Eye (tissue), 1 donor: ENCODE results near the gene TRAPPC13.
"Not testable (repeated sequence)": the region's sequence is repeated elsewhere in the genome, so short reads cannot be mapped to it uniquely, and the experiment has no call there.

Source experiments
- DNase-seq: peaks from one replicate; pipeline ENCODE4 v3.0.0-alpha.2; 2015

Gene TRAPPC13

GRCh38 chr5:65624571-65625555, at the start of gene TRAPPC13, which contains the start of gene SHLD3:
Gene TRAPPC13 (plus strand): TSS chr5:65625027. CDS start chr5:65625061, 34 bp downstream.
Gene SHLD3 (plus strand): TSS chr5:65625027. CDS start chr5:65629588, 4,561 bp downstream.
- DNase-seq, result peak; percentile 98

- peak; percentile 9 for DNase-seq
These were observed 47.7 kb upstream of the TRAPPC13 start for GRCh38 chr5:65577141-65577540.

- no peak for DNase-seq
These were observed 36.1 kb upstream of the TRAPPC13 start for GRCh38 chr5:65588694-65589093.

- not testable (repeated sequence) for DNase-seq
These were observed 23.1 kb upstream of the TRAPPC13 start for GRCh38 chr5:65601761-65602160.

- DNase-seq, result no peak
These were observed 13.3 kb upstream of the TRAPPC13 start for GRCh38 chr5:65611524-65611923.

- DNase-seq, result no peak
These were observed 12.4 kb upstream of the TRAPPC13 start for GRCh38 chr5:65612298-65612907.

GRCh38 chr5:65620021-65620420, 4.8 kb upstream of the TRAPPC13 start:
- DNase-seq, result no peak

GRCh38 chr5:65621961-65622360, 2.9 kb upstream of the TRAPPC13 start:
- DNase-seq, result not testable (repeated sequence)

- peak; percentile 37 for DNase-seq
These were observed 1.3 kb upstream of the TRAPPC13 start for GRCh38 chr5:65623482-65623881.

GRCh38 chr5:65624025-65624570, 729 bp upstream of the TRAPPC13 start, which contains the start of gene TRIM23:
Gene TRIM23 (minus strand): TSS chr5:65624333. CDS start chr5:65624274, 59 bp downstream.
- DNase-seq, result no peak

GRCh38 chr5:65625743-65626142, 916 bp downstream of the TRAPPC13 start:
- DNase-seq, result no peak

GRCh38 chr5:65630981-65631380, 6.2 kb downstream of the TRAPPC13 start:
- DNase-seq, result no peak

- no peak for DNase-seq
These were observed 15.4 kb downstream of the TRAPPC13 start for GRCh38 chr5:65640240-65640639.

- no peak for DNase-seq
These were observed 22.1 kb downstream of the TRAPPC13 start for GRCh38 chr5:65646938-65647337.

GRCh38 chr5:65647941-65648340, 23.1 kb downstream of the TRAPPC13 start:
- no peak for DNase-seq

GRCh38 chr5:65651144-65651543, 26.3 kb downstream of the TRAPPC13 start:
- DNase-seq, result no peak

GRCh38 chr5:65654713-65655112, 29.9 kb downstream of the TRAPPC13 start:
- DNase-seq, result no peak

- peak; percentile 19 for DNase-seq
These were observed 39.1 kb downstream of the TRAPPC13 start for GRCh38 chr5:65663804-65664521.

- no peak for DNase-seq
These were observed 43.9 kb downstream of the TRAPPC13 start for GRCh38 chr5:65668696-65669095.

GRCh38 chr5:65672796-65673195, 48.0 kb downstream of the TRAPPC13 start:
- DNase-seq, result no peak

- no peak for DNase-seq
These were observed 49.9 kb downstream of the TRAPPC13 start for GRCh38 chr5:65674749-65675148.

GRCh38 chr5:65676056-65676455, 51.2 kb downstream of the TRAPPC13 start:
- not testable (repeated sequence) for DNase-seq

- DNase-seq, result no peak
These were observed 57.3 kb downstream of the TRAPPC13 start for GRCh38 chr5:65682148-65682547.
